H1 (cell line): ENCODE data around the gene HMCN1. TPM values are rescaled to one million over a fixed set of nuclear protein-coding genes. Genes with fewer than 3 reads are reported as not detected.

Experiments
- CTCF ChIA-PET: fragments of 300-600 bp; sonication (Branson Sonifier 250); formaldehyde crosslinking; loops from one replicate; lab custom pipeline; 2021; ENCODE audit not compliant: partially characterized antibody; lab: Charles Lee
- POLR2A ChIA-PET: fragments of 300-600 bp; sonication (Branson Sonifier 250); formaldehyde crosslinking; loops from one replicate; lab custom pipeline; 2021; ENCODE audit warnings: inconsistent platforms; ENCODE audit not compliant: partially characterized antibody; lab: Charles Lee
- DNase-seq, 2 experiments: peaks; one replicate each; pipeline versions ENCODE4 v3.0.0 to v3.0.0-alpha.2; 2010 to 2022; ENCODE audit warnings: low spot score in 2 of 2, low read depth in 1 of 2, mixed read lengths in 1 of 2
- FAIRE-seq: peaks from 2 replicates; lab custom pipeline; 2011; peaks lifted over from hg19 to GRCh38; lab: Jason Lieb, UNC
- H2AFZ ChIP-seq: 2 replicates; pipeline ENCODE4 v1.8.1; 2012; ENCODE audit warnings: low read length, inconsistent platforms
- H2AK5ac ChIP-seq: 2 replicates; pipeline ENCODE4 v1.6.1; 2013; ENCODE audit warnings: low read depth, low read length
- H2BK120ac ChIP-seq: replicated peaks from 2 replicates; pipeline ENCODE3; 2013; ENCODE audit warnings: low read depth, low read length, inconsistent platforms
- H2BK12ac ChIP-seq: 2 replicates; pipeline ENCODE4 v1.6.1; 2013; ENCODE audit warnings: low read depth, low read length
- H2BK15ac ChIP-seq: 2 replicates; pipeline ENCODE4 v1.6.1; 2013; ENCODE audit warnings: low read length
- H2BK20ac ChIP-seq: 2 replicates; pipeline ENCODE4 v1.6.1; 2013; ENCODE audit warnings: low read length
- H2BK5ac ChIP-seq: 2 replicates; pipeline ENCODE4 v1.6.1; 2013; ENCODE audit warnings: low read depth, low read length
- H3K14ac ChIP-seq: 2 replicates; pipeline ENCODE4 v1.6.1; 2013; ENCODE audit warnings: inconsistent platforms; ENCODE audit not compliant: insufficient read length
- H3K18ac ChIP-seq: 2 replicates; pipeline ENCODE4 v1.6.1; 2013; ENCODE audit warnings: low read length; ENCODE audit errors: extremely low read depth
- H3K23ac ChIP-seq: 2 replicates; pipeline ENCODE4 v1.6.1; 2013; ENCODE audit warnings: inconsistent platforms; ENCODE audit not compliant: insufficient read length
- H3K23me2 ChIP-seq: 2 replicates; pipeline ENCODE4 v1.6.1; 2013; ENCODE audit warnings: low read depth, low read length
- H3K27ac ChIP-seq: 2 replicates; pipeline ENCODE4 v1.6.1; 2011; ENCODE audit warnings: low read depth, low read length, inconsistent platforms
- H3K27me3 ChIP-seq, 4 experiments: replicated peaks in 1 of 4; 1 replicate in 1 of 4; 2 replicates in 3 of 4; pipeline versions ENCODE4 v1.6.1 to v1.8.1; 2011 to 2013; ENCODE audit warnings: low read length in 3 of 4, mild to moderate bottlenecking in 3 of 4, inconsistent platforms in 2 of 4, mixed read lengths in 2 of 4, moderate library complexity in 1 of 4; ENCODE audit not compliant: control insufficient read depth in 3 of 4, insufficient read depth in 3 of 4; ENCODE audit errors: extremely low read depth in 1 of 4
- H3K36me3 ChIP-seq, 4 experiments: 2 replicates each; pipeline versions ENCODE4 v1.6.1 to v1.8.1; 2011 to 2013; ENCODE audit warnings: mild to moderate bottlenecking in 4 of 4, low read length in 3 of 4, moderate library complexity in 2 of 4, control low read depth in 1 of 4, inconsistent platforms in 1 of 4; ENCODE audit not compliant: insufficient read depth in 4 of 4, control insufficient read depth in 2 of 4
- H3K4ac ChIP-seq: replicated peaks from 2 replicates; pipeline ENCODE3; 2013; ENCODE audit warnings: low read length, low read depth, mixed read lengths, inconsistent platforms; ENCODE audit not compliant: insufficient read length
- H3K4me1 ChIP-seq, 4 experiments: replicated peaks in 1 of 4; 1 replicate in 1 of 4; 2 replicates in 3 of 4; pipeline versions ENCODE4 v1.6.1 to v1.8.1; 2011 to 2013; ENCODE audit warnings: low read length in 3 of 4, inconsistent platforms in 2 of 4, mixed read lengths in 1 of 4; ENCODE audit not compliant: insufficient read depth in 4 of 4, control insufficient read depth in 3 of 4
- H3K4me2 ChIP-seq, 2 experiments: 2 replicates each; pipeline versions ENCODE4 v1.6.1 to v1.8.1; 2011 to 2013; ENCODE audit warnings: low read depth in 2 of 2, low read length in 2 of 2, control low read depth in 1 of 2, inconsistent platforms in 1 of 2, mild to moderate bottlenecking in 1 of 2; ENCODE audit not compliant: insufficient read depth in 1 of 2
- H3K4me3 ChIP-seq, 4 experiments: fragments of 200-600, 300-600 bp in 1 of 4; sonication (generic), shearing (Covaris generic), sonication (Bioruptor Twin) in 1 of 4; 2 replicates each; pipeline versions ENCODE4 v1.5.1 to v1.8.1; 2011 to 2016; ENCODE audit warnings: low read length in 4 of 4, low read depth in 3 of 4, control low read depth in 2 of 4, inconsistent platforms in 2 of 4, mild to moderate bottlenecking in 2 of 4, mixed read lengths in 1 of 4, moderate library complexity in 1 of 4; ENCODE audit not compliant: insufficient read depth in 2 of 4; ENCODE audit errors: extremely low read depth in 1 of 4
- H3K56ac ChIP-seq: replicated peaks from 2 replicates; pipeline ENCODE3; 2013; ENCODE audit warnings: low read depth, mild to moderate bottlenecking, mixed read lengths, low read length, inconsistent platforms; ENCODE audit not compliant: insufficient read length
- H3K79me1 ChIP-seq: 2 replicates; pipeline ENCODE4 v1.6.1; 2013; ENCODE audit warnings: low read depth, low read length, control low read depth
- H3K79me2 ChIP-seq, 2 experiments: 2 replicates each; pipeline versions ENCODE4 v1.6.1 to v1.8.1; 2012 to 2013; ENCODE audit warnings: low read length in 2 of 2, mild to moderate bottlenecking in 2 of 2, inconsistent platforms in 1 of 2; ENCODE audit not compliant: insufficient read depth in 2 of 2, control insufficient read depth in 1 of 2
- H3K9ac ChIP-seq, 4 experiments: replicated peaks in 1 of 4; 1 replicate in 1 of 4; 2 replicates in 3 of 4; pipeline versions ENCODE4 v1.6.1 to v1.8.1; 2011 to 2013; ENCODE audit warnings: low read depth in 3 of 4, low read length in 3 of 4, control low read depth in 2 of 4, mild to moderate bottlenecking in 2 of 4, moderate library complexity in 2 of 4, inconsistent platforms in 1 of 4; ENCODE audit errors: extremely low read depth in 1 of 4
- H3K9me3 ChIP-seq, 2 experiments: 2 replicates each; pipeline versions ENCODE4 v1.6.1 to v1.8.1; 2012 to 2013; ENCODE audit warnings: mild to moderate bottlenecking in 2 of 2, moderate library complexity in 2 of 2, control low read depth in 1 of 2, inconsistent platforms in 1 of 2, low read depth in 1 of 2, low read length in 1 of 2, mixed read lengths in 1 of 2; ENCODE audit not compliant: insufficient read depth in 2 of 2
- H4K20me1 ChIP-seq, 2 experiments: replicated peaks in 1 of 2; 2 replicates each; pipeline versions ENCODE3 to v1.8.1; 2011 to 2013; ENCODE audit warnings: inconsistent platforms in 2 of 2, low read length in 2 of 2, mild to moderate bottlenecking in 1 of 2; ENCODE audit not compliant: insufficient read depth in 2 of 2, control insufficient read depth in 1 of 2
- H4K5ac ChIP-seq: 2 replicates; pipeline ENCODE4 v1.6.1; 2013; ENCODE audit warnings: low read length, low read depth, mixed read lengths, inconsistent platforms; ENCODE audit not compliant: insufficient read length
- H4K8ac ChIP-seq: 2 replicates; pipeline ENCODE4 v1.8.0; 2013; ENCODE audit warnings: mild to moderate bottlenecking, moderate library complexity, low read length, inconsistent platforms; ENCODE audit not compliant: insufficient read depth; ENCODE audit errors: extremely low read depth
- H4K91ac ChIP-seq: replicated peaks from 2 replicates; pipeline ENCODE3; 2013; ENCODE audit warnings: low read length, mixed read lengths, inconsistent platforms; ENCODE audit not compliant: insufficient read length
- ASH2L ChIP-seq: fragments of 200-600, 300-600 bp; sonication (generic); IDR thresholded peaks from one replicate; pipeline ENCODE4 v1.7.1; 2017; ENCODE audit warnings: low read length
- BACH1 ChIP-seq: IDR thresholded peaks from 2 replicates; pipeline ENCODE4 v1.6.1; 2012; ENCODE audit warnings: low read length, improper control_type of control experiment
- CTBP2 ChIP-seq: IDR thresholded peaks from 2 replicates; pipeline ENCODE4 v1.7.0; 2011; ENCODE audit warnings: borderline replicate concordance, mild to moderate bottlenecking, moderate library complexity, mixed read lengths, low read length; ENCODE audit not compliant: insufficient read depth, insufficient read length
- EGR1 ChIP-seq: IDR thresholded peaks from 2 replicates; pipeline ENCODE4 v1.6.1; 2011; ENCODE audit warnings: low read depth, low read length, borderline replicate concordance
- GTF2F1 ChIP-seq: IDR thresholded peaks from 2 replicates; pipeline ENCODE4 v1.6.1; 2012; ENCODE audit warnings: low read depth, low read length, improper control_type of control experiment, borderline replicate concordance
- JUND ChIP-seq: IDR thresholded peaks from 2 replicates; pipeline ENCODE4 v1.6.1; 2011; ENCODE audit warnings: mild to moderate bottlenecking, improper control_type of control experiment, low read length
- KDM4A ChIP-seq: IDR thresholded peaks from one replicate; pipeline ENCODE4 v1.7.1; 2012; ENCODE audit warnings: low read depth, mild to moderate bottlenecking, moderate library complexity, low read length, inconsistent platforms; ENCODE audit not compliant: severe bottlenecking
- KDM5A ChIP-seq: fragments of 200-600 bp; IDR thresholded peaks from 2 replicates; pipeline ENCODE4 v1.7.1; 2012; ENCODE audit warnings: mild to moderate bottlenecking, low read length, inconsistent platforms, mixed read lengths
- TAF7 ChIP-seq: optimal IDR thresholded peaks from 2 replicates; pipeline ENCODE3; 2011; ENCODE audit warnings: low read depth, mild to moderate bottlenecking, inconsistent platforms, low read length, moderate library complexity, borderline replicate concordance
- TBP ChIP-seq: IDR thresholded peaks from 2 replicates; pipeline ENCODE4 v1.6.1; 2011; ENCODE audit warnings: low read depth, low read length, improper control_type of control experiment
- TEAD4 ChIP-seq: IDR thresholded peaks from 2 replicates; pipeline ENCODE4 v1.6.1; 2012; ENCODE audit warnings: low read depth, low read length, inconsistent platforms, mixed read lengths
- YY1 ChIP-seq: IDR thresholded peaks from 2 replicates; pipeline ENCODE4 v1.6.1; 2011; ENCODE audit warnings: low read depth, mild to moderate bottlenecking, low read length
- WGBS, 2 experiments: shearing (Covaris generic) in 1 of 2; methylation state at CpG; one replicate each; pipeline versions ENCODE4 v1.1.6 to v1.1.7; 2013 to 2015; ENCODE audit warnings: low lambda C conversion rate in 2 of 2, mixed read lengths in 2 of 2, inconsistent platforms in 1 of 2, low coverage in 1 of 2, missing lambda C conversion rate in 1 of 2; ENCODE audit not compliant: insufficient replicate concordance in 2 of 2, insufficient coverage in 1 of 2, insufficient read length in 1 of 2; ENCODE audit errors: extremely low coverage in 1 of 2, missing lambda C conversion rate in 1 of 2; 5-methylcytosine and 5-hydroxymethylcytosine counted together
- polyA plus RNA-seq, 7 experiments: library from polyadenylated mRNA; depleted of rRNA in 3 of 7; stranded (reverse) in 5 of 7; unstranded in 2 of 7; fragments of >200 nt in 5 of 7; fragments of 200-250 nt in 2 of 7; gene quantifications; 1 replicate in 5 of 7; 2 replicates in 1 of 7; 4 replicates in 1 of 7; pipeline versions ENCODE4 v1.2.1 to v1.2.3, GENCODE V29; 2011 to 2013; ENCODE audit warnings: missing spikeins in 2 of 7, mixed read lengths in 2 of 7
- total RNA-seq: library from RNA; stranded (reverse); fragmentation: NEBNext Ultra II Directional; extraction: Animal tissue kit (Norgen Biotek cat#: 25700); gene quantifications from 2 replicates; pipeline ENCODE4 v1.2.1, GENCODE V29; 2021
- TF ChIP-seq, protein P1 (sequence below): IDR thresholded peaks from 2 replicates; pipeline ENCODE4 v1.6.1; 2012; ENCODE audit warnings: low read length, inconsistent platforms

HMCN1 gene
- total and polyA plus RNA-seq, 2 of the 8 experiments (the other 6 are each of a cell fraction or from before 2014, with no cell fraction given) = 13.8 to 14.6 TPM

DNA sequence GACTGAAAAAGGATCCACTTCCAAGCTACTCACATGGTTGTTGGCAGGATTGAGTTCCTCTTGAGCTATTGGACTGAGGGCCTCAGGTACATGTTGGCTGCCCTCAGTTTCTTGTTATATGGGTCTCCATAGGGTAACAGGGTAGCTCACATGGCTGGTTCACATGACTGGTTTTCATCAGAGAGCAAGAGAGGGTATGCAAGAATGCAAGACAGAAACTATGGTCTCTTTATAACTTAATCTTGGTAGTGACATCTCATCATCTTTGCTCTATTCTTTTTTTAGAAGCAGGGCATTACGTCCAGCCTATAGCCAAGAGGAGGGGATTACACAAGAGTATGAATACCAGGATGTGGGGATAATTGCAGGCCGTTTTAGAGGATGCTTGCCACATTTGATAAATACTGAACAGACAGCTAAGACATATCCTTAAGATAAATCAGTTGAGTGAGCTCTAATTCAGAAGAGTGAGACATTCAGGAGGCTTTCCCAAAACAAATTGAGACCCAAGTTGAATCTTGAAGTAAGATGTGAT, 100.2 kb downstream of the HMCN1 start:
- FAIRE-seq = no peak
- H2BK15ac ChIP-seq = no peak overlapping the region
- WGBS, 2 experiments = 86% methylated on average over 2 of the region's 2 CpGs; no CpG with 5 or more reads in 1 of the 2 experiments
- H3K4me1 ChIP-seq = no peaks in the 10 kb centered on the region
- H3K4ac ChIP-seq = no peak overlapping the region
- H3K27me3 ChIP-seq = no peaks in the 10 kb centered on the region
- H4K8ac ChIP-seq = no peak overlapping the region
- no peaks in the 10 kb centered on the region for H3K79me1 ChIP-seq
- H2BK20ac ChIP-seq = no peak overlapping the region
- no peaks in the 10 kb centered on the region for H4K20me1 ChIP-seq
- H3K14ac ChIP-seq = no peak overlapping the region
- DNase-seq = no peak
- H3K4me3 ChIP-seq = no peak overlapping the region
- ChIA-PET POLR2A (no interaction called here), CTCF (interaction anchor here (1.0 kb wide), 1 partner anchor 8 kb away, joined by 3 read pairs; no protein-coding TSS in a partner anchor)
- H3K27ac ChIP-seq = no peak overlapping the region
- H3K79me2 ChIP-seq = no peaks in the 10 kb centered on the region
- no peak overlapping the region for H3K23ac ChIP-seq
- H3K18ac ChIP-seq = no peak overlapping the region
- no peak overlapping the region for H3K4me2 ChIP-seq
- no peak overlapping the region for H2AK5ac ChIP-seq
- no peaks in the 10 kb centered on the region for H3K9me3 ChIP-seq
- no peak overlapping the region for H2BK120ac ChIP-seq
- H3K23me2 ChIP-seq = no peaks in the 10 kb centered on the region
- no peak overlapping the region for H4K91ac ChIP-seq
- no peak overlapping the region for H2BK5ac ChIP-seq
- H2AFZ ChIP-seq = no peak overlapping the region
- no peaks in the 10 kb centered on the region for H3K36me3 ChIP-seq
- no peak overlapping the region for H3K9ac ChIP-seq
- no peak overlapping the region for H3K56ac ChIP-seq
- no peak overlapping the region for H4K5ac ChIP-seq
- no peak overlapping the region for H2BK12ac ChIP-seq
- no peak for TF ChIP-seq TEAD4
- TF ChIP-seq TBP = no peak
- no peak for TF ChIP-seq EGR1
- TF ChIP-seq GTF2F1 = no peak
- no peak for TF ChIP-seq YY1
- no peak for TF ChIP-seq KDM4A
- TF ChIP-seq KDM5A = no peak
- TF ChIP-seq CTBP2 = no peak
- TF ChIP-seq JUND = no peak
- TF ChIP-seq TAF7 = no peak
- TF ChIP-seq, protein P1, sequence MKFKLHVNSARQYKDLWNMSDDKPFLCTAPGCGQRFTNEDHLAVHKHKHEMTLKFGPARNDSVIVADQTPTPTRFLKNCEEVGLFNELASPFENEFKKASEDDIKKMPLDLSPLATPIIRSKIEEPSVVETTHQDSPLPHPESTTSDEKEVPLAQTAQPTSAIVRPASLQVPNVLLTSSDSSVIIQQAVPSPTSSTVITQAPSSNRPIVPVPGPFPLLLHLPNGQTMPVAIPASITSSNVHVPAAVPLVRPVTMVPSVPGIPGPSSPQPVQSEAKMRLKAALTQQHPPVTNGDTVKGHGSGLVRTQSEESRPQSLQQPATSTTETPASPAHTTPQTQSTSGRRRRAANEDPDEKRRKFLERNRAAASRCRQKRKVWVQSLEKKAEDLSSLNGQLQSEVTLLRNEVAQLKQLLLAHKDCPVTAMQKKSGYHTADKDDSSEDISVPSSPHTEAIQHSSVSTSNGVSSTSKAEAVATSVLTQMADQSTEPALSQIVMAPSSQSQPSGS = no peak
- no peak for TF ChIP-seq BACH1
- TF ChIP-seq ASH2L = no peak
